Glomerular visceral epithelial cell (primary cell): ENCODE results near the gene FTCD.
A peak's percentile ranks its signal among the peaks of the same experiment; 100 is the strongest.
"Not testable (repeated sequence)": the region's sequence is repeated elsewhere in the genome, so short reads cannot be mapped to it uniquely, and the experiment has no call there.

ENCODE experiments used
- DNase-seq: peaks from one replicate; pipeline ENCODE4 v3.0.0-alpha.2; 2016; ENCODE audit errors: extremely low spot score

The FTCD gene, protein sequence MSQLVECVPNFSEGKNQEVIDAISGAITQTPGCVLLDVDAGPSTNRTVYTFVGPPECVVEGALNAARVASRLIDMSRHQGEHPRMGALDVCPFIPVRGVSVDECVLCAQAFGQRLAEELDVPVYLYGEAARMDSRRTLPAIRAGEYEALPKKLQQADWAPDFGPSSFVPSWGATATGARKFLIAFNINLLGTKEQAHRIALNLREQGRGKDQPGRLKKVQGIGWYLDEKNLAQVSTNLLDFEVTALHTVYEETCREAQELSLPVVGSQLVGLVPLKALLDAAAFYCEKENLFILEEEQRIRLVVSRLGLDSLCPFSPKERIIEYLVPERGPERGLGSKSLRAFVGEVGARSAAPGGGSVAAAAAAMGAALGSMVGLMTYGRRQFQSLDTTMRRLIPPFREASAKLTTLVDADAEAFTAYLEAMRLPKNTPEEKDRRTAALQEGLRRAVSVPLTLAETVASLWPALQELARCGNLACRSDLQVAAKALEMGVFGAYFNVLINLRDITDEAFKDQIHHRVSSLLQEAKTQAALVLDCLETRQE

DNA sequence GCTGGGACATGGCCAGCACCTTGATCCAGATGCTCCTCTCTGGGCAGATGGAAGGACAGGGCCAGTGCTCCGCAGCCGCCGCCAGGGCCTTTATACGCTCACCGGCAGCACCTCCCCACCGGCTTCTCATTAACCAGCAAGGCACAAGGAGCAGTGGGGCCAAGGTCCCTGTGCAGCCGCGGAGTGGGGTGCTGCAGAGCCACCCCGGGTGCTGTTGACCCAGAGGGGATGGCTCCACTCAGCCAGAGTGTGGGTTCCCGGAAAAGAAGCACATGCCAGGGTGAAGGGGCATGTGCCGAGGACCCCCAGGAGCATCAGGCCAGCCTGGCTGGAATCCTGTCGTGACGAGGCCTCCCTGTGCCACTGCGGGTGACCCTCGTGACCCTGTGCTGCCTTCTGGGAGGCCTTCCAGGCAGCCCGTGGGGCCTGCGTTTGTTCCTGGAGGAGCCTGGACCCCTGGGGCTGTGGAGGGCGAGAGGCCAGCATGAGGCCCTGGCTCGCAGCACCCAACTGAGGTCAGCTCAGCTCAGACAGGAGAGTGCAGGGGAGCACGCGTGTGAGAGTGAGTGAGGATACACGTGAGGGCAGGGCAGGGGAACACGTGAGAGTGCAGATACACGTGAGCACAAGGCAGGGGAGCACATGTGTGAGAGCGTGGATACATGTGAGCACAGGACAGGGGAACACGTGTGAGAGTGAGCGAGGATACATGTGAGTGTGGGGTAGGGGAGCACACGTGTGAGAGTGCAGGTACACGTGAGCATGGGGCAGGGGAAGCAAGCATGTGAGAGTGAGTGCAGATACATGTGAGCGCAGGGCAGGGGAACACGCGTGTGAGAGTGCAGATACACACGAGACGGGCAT lies at the start of gene FTCD:
Gene FTCD, minus strand, starts transcription at position 66 of the 864 bp plus-strand sequence. Its CDS starts 56 bp downstream, at position 10.
- DNase-seq, result no peak

DNA sequence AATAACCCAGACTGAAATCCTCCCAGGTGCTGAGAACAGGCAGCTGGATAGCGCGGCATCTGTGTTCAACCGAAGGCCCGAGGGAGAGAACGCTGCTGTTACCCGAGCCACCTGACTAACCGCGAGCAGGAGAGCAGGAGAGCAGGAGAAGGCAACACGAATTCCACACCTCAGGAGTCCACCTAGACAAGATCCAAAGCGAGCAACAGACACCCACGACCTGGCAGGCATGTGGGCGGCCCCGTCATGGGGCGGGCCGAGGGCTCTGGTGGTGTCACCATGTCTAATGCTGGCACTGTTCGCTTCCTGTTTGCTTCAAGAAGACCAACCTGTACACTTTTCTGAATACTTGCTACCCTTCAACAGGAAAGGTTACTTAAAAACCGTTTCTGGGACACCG lies 49.8 kb upstream of the FTCD start:
- no peak for DNase-seq

DNA sequence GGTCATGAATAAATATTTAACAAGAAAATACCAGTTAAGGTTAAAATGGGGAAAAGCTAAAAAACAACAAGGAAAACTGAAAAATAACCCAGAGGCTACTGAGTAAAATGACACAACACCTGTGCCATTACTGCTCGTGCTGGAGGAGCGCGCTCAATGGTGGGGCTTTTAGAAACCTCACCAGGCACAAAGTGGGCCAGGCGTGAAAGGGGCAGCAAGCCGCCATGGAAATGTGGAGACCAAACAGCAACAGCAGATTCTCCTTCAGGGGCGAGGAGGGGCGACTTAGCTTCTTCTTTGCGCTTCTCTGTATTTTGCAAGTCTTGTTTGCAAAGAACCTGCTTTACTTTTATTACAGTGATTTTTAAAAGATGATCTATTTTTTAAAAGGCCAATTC lies 47.8 kb upstream of the FTCD start:
- DNase-seq, result no peak

DNA sequence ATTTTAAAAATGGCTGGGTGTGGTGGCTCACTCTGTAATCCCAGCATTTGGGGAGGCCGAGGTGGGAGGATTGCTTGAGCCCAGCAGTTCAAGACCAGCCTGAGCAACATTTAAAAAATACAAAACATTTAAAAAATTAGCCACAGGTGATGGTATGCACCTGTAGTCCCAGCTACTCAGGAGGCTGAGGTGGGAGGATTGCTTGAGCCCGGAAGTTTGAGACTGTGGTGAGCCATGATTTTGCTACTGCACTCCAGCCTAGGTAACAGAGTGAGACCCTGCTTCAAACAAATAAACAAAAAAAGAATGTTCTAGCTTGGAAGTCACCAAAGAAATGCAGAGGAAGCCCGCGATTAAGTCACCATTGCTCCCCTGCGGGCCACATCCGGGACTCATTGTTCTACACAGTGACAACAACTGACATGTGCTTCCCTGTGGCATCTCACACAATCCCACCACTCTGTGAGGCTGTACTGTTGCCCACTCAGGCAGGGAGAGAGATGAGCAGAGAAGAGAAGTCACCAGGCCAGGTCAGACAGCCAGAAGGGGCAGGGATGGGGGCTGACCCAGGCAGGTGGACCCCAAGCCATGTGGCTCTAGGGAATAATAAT lies 47.3 kb upstream of the FTCD start:
- no peak for DNase-seq

DNA sequence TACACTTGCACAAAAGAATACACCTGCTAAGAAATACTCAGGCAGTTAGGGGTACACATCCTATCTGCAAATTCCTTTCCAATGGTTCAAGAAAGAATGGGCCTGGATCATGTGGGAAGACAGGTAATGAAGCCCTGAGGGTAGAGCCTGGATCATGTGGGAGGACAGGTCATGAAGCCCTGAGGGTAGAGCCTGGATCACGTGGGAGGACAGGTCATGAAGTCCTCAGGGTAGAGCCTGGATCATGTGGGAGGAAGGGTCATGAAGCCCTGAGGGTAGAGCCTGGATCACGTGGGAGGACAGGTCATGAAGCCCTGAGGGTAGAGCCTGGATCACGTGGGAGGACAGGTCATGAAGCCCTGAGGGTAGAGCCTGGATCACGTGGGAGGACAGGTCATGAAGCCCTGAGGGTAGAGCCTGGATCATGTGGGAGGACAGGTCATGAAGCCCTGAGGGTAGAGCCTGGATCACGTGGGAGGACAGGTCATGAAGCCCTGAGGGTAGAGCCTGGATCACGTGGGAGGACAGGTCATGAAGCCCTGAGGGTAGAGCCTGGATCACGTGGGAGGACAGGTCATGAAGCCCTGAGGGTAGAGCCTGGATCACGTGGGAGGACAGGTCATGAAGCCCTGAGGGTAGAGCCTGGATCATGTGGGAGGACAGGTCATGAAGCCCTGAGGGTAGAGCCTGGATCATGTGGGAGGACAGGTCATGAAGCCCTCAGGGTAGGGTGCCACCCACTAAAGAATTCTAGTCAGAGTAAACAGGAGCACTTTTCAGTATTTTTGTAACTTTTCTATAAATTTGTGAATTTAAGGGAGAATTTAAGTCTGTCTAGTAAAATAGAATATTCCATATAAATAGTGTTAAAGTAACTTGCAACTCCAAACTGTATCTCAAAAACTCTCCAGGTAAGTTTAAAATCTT lies 45.8 kb upstream of the FTCD start:
- not testable (repeated sequence) for DNase-seq

DNA sequence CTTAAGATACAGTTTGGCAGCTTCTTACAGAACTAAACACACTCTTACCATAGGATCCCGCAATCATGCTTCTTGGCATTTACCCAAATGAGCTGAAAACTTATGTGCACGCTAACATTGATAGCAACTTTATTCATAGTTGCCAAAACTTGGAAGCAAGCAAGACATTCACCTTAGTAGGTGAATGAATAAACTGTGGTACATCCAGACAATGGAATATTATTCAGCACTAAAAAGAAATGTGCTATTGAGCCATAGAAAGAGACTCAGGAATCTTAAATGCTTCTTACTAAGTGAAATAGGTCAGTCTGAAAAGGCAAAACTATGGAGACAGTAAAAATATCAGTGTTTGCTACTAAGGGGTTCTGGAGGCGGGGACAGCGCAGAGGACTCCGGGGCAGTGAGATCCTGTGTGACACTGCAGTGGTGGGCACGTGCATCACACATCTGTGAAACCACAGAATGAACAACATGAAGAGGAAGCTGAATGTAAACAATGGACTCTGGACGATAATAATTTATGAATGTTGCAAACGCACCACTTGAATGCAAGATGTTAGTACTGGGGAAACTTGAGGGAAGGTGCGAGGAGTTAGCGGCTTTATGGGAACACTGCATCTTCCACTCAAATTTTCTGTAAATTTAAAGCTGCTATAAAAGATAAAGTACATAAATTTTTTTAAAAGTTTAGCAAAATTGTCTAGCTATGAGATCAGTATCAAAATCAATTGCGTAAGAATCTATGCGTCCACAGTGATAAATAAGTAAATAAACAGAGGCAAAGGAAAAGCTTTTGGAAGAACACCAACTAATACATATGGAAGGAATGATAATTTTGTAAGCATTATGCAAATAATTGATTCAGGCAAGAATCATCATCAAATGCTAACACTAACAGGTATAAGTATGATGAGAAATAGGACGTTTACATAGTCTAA lies 44.3 kb upstream of the FTCD start:
- DNase-seq, result no peak

DNA sequence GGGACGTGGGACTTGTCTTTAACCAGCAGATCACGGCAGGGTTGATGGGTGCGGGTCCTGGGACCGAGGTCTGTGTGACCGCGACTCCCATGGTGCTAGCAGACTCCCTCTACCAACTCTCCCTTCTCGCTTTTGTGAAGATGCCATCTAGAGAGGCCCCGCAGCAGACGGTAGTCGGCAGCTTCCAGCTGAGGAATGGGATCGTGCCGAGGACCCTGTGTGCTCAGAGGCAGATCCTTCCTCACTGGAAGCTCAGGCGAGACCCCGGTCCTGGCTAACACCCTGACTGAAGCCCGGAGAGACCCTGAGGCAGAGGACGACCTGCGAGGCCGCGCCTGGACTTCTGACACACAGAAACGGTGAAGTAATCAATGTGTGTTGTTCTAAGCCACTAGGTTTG lies 41.4 kb upstream of the FTCD start:
- DNase-seq, result no peak

DNA sequence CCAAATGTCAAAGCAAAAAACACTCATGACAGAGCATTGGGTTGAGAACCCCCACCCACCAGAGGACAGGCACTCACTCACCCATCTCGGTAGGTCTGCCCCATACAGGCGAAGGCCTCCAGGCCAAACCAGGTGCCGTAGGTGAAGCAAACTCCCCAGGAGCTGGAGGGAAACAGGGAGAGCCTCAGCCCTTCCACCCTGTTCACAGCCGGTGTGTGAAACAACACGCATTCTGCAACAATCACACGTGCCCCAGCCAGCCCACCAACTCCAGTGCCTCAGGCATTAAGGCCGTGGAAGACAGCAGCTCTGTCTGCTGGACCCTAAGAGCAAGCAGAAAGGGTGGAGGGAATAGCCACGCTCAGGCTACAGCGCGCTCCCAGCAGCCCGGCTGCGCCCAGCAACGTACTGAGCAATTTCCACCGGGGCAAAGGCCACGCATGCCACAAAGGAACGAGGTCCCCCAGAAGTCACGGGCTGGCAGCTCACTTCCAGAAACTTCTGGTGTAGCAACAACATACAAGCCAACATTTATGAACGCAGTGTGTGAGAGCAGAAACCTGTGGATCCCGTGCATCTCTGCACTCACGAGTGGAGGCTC lies 40.3 kb upstream of the FTCD start:
- DNase-seq, result no peak

DNA sequence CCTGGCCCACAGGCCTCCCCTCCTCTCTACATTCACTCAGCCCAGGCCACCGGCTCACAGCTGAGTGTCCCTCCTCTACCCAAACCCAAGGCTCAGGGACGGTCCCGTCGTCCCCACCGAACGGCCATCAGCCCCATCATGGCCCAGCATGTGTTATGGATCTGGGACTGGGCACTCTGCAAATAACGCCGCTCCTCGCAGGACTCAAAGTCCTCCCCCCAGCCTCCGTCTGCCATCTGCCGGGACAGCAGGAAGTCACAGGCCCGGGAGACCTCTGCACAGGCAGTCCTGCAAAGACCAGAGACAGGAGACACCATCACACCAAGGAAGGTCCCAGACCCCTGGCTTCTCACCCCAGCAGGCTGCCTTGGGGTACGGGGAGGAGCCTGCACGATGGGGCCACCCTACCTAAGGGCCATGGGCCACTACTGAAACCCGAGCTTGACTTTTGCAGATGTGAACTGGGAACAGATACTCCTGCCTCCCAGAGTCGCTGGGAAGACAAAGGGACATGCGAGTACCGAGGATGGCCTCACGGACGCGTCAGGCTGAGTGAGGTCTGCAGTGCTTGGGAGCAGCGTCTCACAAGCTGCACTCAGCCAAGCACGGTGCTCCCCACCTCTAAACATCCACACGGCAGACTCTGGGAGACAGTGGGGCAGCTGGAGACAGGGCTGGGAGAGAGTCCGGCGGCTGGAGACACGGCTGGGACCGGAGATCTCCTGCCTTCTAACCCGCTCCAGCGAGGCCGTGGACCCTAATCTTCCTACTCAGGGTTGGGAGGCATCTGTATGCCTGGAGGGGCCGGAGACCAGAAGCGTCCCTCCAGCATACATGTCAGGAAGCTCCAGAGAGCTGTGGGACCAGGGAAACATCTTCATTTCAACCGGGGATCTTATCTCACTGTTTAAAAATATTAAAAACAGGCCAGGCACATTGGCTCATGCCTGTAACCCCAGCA lies 39.3 kb upstream of the FTCD start:
- no peak for DNase-seq

DNA sequence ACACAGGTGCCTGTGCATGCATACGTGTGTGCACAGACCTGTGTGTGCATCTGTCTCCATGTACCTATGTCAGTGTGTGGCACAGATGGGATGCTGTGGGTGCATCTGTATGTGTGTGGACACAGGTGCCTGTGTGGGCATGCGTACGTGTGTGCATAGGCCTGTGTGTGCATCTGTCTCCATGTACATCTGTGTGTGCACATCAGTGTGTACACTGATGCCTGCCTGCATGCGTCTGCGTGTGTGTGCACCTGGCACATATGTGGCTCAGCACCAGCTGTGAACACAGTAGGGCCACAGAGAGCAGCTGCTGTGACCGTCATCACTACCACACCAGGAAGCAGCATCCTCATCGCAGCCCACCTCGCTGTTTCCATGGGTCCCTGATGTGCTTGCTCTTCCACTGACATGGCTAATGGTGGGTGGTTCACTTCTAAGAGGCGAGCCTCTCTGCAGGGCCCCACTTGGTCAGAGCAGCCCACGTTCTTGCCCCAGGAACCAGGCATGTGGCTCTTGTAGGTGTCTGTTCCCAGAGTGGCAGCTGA lies 38.5 kb upstream of the FTCD start:
- DNase-seq, result no peak

DNA sequence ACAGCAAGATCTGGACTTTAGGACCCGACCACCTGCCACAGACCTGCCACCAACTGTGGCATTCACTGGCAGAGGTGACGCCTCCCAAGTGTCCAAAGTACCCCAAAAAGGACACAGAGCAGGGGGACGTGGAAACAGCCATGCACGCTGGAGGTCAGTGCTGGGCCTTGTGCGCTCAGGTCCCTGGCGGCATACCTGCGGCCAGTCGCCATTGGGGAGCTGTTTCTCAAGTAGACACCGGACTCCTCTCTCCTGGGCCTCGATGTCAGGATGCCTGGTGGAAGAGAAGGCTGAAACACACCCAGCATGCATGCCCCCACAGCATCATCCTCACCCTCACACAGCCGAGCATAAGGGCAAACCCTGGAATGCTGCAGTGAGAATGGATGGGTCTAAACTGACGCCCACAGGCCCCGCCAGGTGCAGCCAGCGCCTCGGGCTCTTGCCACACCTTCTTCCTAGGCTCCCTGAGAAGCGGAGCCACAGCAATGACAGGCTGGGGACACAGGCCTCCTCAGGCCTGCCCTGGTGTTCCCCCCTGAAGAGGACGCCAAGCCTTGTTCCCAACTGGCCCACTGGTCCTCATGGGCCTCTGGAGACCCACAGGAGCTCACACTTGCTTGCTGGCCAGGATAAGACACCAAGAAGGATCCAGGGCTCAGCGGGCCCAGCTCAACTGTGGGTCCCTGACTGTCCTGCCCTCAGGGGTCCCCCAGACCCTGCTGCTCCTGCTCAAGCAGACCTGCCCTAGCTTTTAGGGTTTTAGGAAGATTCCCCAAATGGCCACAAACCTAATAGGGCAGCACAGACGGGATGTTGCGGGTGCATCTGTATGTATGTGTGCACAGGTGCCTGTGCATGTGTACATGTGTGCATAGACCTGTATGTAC lies 36.6 kb upstream of the FTCD start:
- DNase-seq, result no peak

DNA sequence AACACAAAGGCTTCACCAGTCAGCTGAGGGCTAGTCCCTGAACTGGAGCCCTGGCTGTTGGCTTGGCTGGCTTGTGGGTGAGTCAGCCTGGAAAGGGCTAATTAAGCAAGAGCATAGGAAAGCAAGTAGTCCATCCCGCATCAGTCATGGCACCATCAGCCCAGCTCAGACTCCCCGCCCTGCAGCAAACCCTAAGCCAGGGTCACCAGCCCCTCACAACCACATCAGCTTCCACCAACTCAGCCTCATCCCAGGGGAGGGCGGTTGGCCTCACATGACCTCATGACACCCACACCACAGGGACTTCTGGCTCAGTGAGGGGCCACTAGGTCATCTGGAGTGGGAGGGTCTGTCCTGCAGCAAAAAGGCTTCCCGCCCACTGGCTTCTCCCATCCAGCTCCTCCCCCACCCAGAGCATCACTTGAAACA lies 35.9 kb upstream of the FTCD start:
- DNase-seq, result peak; percentile 21

DNA sequence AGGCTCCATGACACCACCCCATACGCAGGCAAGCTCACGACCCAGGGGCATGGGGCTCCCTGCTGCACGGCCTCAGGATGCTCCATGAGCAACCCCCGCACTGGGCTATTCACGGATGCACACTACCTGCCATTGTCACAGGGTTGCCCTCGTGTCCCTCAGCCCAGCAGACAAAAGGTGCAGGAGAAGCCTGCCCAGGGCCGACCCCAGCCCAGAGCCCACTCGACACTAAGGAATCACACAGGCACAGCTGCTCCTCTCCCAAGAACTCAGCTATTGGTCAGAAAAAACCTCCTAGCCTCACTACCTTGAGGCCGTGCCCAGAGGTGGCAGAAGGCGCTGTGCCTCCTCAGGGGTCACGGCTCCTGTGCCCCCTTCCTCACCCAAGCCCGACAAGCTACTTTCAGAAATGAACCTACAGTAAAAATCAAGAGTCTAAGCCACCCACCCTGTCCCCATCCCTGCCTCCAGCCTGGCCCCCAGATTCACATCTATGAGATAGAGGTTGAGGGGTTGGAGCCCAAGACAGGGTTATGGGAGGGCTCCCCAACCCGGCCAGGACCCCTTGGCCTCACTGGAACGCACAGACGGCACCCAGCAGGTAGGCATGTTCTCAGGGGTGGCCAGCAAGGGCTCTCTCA lies 35.2 kb upstream of the FTCD start:
- DNase-seq, result no peak

DNA sequence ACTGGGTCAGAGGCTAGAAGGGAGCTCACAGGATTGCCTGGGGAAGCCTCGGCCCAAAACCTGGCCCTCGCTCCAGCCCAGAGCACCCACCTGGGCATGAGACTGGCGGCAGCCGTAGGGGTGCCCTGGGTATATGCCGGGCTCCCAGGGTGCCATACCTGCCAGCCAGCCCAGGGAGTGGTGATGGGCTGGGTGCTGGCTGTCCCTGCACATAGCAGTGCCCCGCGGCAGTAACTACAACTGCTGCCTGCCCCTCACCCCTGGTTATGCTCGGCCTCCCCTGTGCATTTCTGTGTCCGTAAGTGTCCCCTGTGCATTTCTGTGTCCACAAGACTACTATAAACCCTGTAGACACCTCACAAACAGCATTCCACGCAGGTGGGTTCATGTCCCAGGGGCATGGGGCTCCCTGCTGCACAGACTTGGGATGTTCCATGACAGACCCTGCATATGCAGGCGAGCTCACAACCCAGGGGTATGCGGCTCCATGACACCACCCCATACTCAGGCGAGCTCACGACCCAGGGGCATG lies 34.6 kb upstream of the FTCD start:
- DNase-seq, result no peak

DNA sequence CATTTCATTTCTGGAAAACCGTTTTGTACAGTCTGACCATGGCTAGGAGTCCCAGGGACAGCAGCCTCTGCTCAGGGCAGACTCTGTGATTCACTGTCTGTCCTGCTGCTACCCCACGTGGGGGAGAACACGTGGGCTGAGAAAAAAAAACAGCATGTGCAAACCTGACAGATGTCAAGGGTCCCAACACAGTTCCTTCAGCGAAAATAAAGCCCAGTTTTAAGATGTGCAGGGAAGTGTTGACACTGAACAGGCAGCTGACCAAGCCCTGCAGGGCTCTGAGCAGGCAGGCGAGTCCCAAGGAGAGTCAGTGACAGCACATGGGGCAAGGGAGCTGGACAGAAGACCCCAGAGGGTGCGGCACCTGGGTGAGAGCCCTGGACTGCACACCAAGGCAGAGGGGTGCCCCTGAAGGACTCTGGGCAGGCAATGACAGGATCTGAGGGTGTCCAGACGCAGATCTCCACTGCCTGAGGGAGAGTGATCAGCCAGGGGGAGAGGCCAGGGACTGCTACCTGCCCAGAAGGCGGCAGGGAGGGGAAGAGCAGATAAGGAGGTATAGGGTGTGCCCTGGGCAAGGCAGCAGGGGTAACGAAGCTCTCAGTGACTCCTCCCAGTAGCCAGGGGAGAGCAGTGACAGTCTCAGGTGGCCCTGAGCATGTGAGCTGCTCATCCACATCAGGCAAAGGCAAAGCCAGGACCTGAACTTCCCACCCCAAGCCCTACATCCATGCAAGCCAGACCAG lies 34.0 kb upstream of the FTCD start:
- DNase-seq, result peak; percentile 31
